Neural cell (in vitro differentiated cells): ENCODE data around the gene BRMS1. TPM values are rescaled to one million over a fixed set of nuclear protein-coding genes. Genes with fewer than 3 reads are reported as not detected.

ENCODE experiments used
- H2AFZ ChIP-seq: fragments of 200-600, 300-800 bp; sonication (generic), shearing (Covaris generic); 2 replicates; pipeline ENCODE4 v1.6.0; 2014; ENCODE audit warnings: low read depth, mild to moderate bottlenecking, antibody characterized with exemption, low read length, moderate library complexity
- H3F3A ChIP-seq: fragments of 200-600 bp; shearing (Covaris generic); 2 replicates; pipeline ENCODE4 v1.6.1; 2016; ENCODE audit warnings: mild to moderate bottlenecking, moderate library complexity, mixed read lengths, antibody characterized with exemption, low read length; ENCODE audit not compliant: insufficient read depth, poor library complexity, severe bottlenecking
- H3K27ac ChIP-seq: fragments of 200-600, 300-800 bp; sonication (generic), shearing (Covaris generic); 2 replicates; pipeline ENCODE4 v1.5.1; 2014; ENCODE audit warnings: mild to moderate bottlenecking, low read length, moderate library complexity
- H3K27me3 ChIP-seq: fragments of 300-800, 200-600 bp; sonication (generic), shearing (Covaris generic); 2 replicates; pipeline ENCODE4 v1.6.0; 2014; ENCODE audit warnings: mild to moderate bottlenecking, low read depth, low read length, moderate library complexity; ENCODE audit not compliant: insufficient read depth
- H3K36me3 ChIP-seq: fragments of 300-800, 200-600 bp; sonication (generic), shearing (Covaris generic); 2 replicates; pipeline ENCODE4 v1.5.1; 2014; ENCODE audit warnings: mild to moderate bottlenecking, antibody characterized with exemption, low read length, moderate library complexity; ENCODE audit not compliant: insufficient read depth
- H3K4me2 ChIP-seq: fragments of 300-800, 200-600 bp; sonication (generic), shearing (Covaris generic); 2 replicates; pipeline ENCODE4 v1.6.0; 2014; ENCODE audit warnings: mild to moderate bottlenecking, low read length
- H3K4me3 ChIP-seq: fragments of 300-800, 200-600 bp; sonication (generic), shearing (Covaris generic); 2 replicates; pipeline ENCODE4 v1.5.1; 2014; ENCODE audit warnings: mild to moderate bottlenecking, low read length, moderate library complexity
- H3K79me2 ChIP-seq: fragments of 200-600 bp; shearing (Covaris generic); replicated peaks from 2 replicates; pipeline ENCODE4 v1.6.0; 2014; ENCODE audit warnings: mild to moderate bottlenecking, low read length, moderate library complexity; ENCODE audit not compliant: insufficient read depth
- H3K9ac ChIP-seq: fragments of 300-800, 200-600 bp; sonication (generic), shearing (Covaris generic); 2 replicates; pipeline ENCODE4 v1.6.1; 2016; ENCODE audit warnings: mild to moderate bottlenecking, low read length, mixed read lengths
- H3K9me2 ChIP-seq: fragments of 200-600 bp; shearing (Covaris generic); 2 replicates; pipeline ENCODE4 v1.6.1; 2016; ENCODE audit warnings: mild to moderate bottlenecking, low read length, mixed read lengths; ENCODE audit not compliant: insufficient read depth
- H3K9me3 ChIP-seq: fragments of 200-600, 300-800 bp; sonication (generic), shearing (Covaris generic); 2 replicates; pipeline ENCODE4 v1.6.1; 2016; ENCODE audit warnings: mild to moderate bottlenecking, mixed run types, low read length, moderate library complexity, mixed read lengths
- H4K20me1 ChIP-seq: fragments of 200-600 bp; shearing (Covaris generic); 2 replicates; pipeline ENCODE4 v1.6.1; 2016; ENCODE audit warnings: mild to moderate bottlenecking, mixed run types; ENCODE audit not compliant: insufficient read depth
- CTCF ChIP-seq: fragments of 450-650 bp; IDR thresholded peaks from 2 replicates; pipeline ENCODE4 v1.5.1; 2014; ENCODE audit warnings: antibody characterized with exemption, mild to moderate bottlenecking, moderate library complexity; ENCODE audit not compliant: poor library complexity, severe bottlenecking
- EP300 ChIP-seq: fragments of 450-650 bp; conservative IDR thresholded peaks from 2 replicates; pipeline ENCODE4 v1.6.1; 2014; ENCODE audit warnings: antibody characterized with exemption, mild to moderate bottlenecking, moderate library complexity; ENCODE audit not compliant: poor library complexity, severe bottlenecking
- EZH2 ChIP-seq: fragments of 200-600, 300-800 bp; shearing (Covaris generic), sonication (generic); IDR thresholded peaks from 2 replicates; pipeline ENCODE4 v1.6.1; 2014; ENCODE audit warnings: antibody characterized with exemption, low read length, borderline replicate concordance, mild to moderate bottlenecking; ENCODE audit not compliant: insufficient read depth, poor library complexity, severe bottlenecking
- MXI1 ChIP-seq: fragments of 450-650 bp; conservative IDR thresholded peaks from 2 replicates; pipeline ENCODE4 v1.6.1; 2014; ENCODE audit warnings: antibody characterized with exemption, mild to moderate bottlenecking; ENCODE audit not compliant: poor library complexity, severe bottlenecking
- POLR2AphosphoS5 ChIP-seq: IDR thresholded peaks from 2 replicates; pipeline ENCODE4 v1.6.1; 2012
- RAD21 ChIP-seq: fragments of 450-650 bp; conservative IDR thresholded peaks from 2 replicates; pipeline ENCODE4 v1.6.1; 2014; ENCODE audit warnings: antibody characterized with exemption, mild to moderate bottlenecking, moderate library complexity
- REST ChIP-seq: IDR thresholded peaks from 2 replicates; pipeline ENCODE4 v1.6.1; 2012; ENCODE audit warnings: borderline replicate concordance
- SMC3 ChIP-seq: fragments of 450-650 bp; conservative IDR thresholded peaks from 2 replicates; pipeline ENCODE4 v1.6.1; 2014; ENCODE audit warnings: antibody characterized with exemption, mild to moderate bottlenecking, moderate library complexity; ENCODE audit not compliant: poor library complexity
- TAF1 ChIP-seq: IDR thresholded peaks from 2 replicates; pipeline ENCODE4 v1.6.1; 2012; ENCODE audit warnings: low read depth
- polyA plus RNA-seq: library from polyadenylated mRNA; depleted of rRNA; stranded (reverse); fragments of >200 nt; gene quantifications from 2 replicates; pipeline ENCODE4 v1.2.3, GENCODE V29; 2014

The BRMS1 gene
- polyA plus RNA-seq, 1 donor from 2014 or later: 78.3 TPM

GRCh38 chr11:66293777-66294625 is 50.9 kb downstream of the BRMS1 start:
- TF ChIP-seq RAD21 (no peak), EZH2 (no peak), REST (no peak), MXI1 (no peak), SMC3 (no peak), TAF1 (no peak), EP300 (no peak)
- no peaks in the 10 kb centered on the region for H3K9me2 ChIP-seq

GRCh38 chr11:66293352-66293751 is 51.6 kb downstream of the BRMS1 start:
- TF ChIP-seq POLR2AphosphoS5 (no peak), RAD21 (no peak), MXI1 (no peak), CTCF (no peak), TAF1 (no peak), EZH2 (no peak), EP300 (no peak), REST (no peak), SMC3 (no peak)
- Histone ChIP-seq H3K79me2 (peaks cover 2% of the 10 kb centered on the region), H3F3A (no peaks in the 10 kb centered on the region), H3K4me3 (no peak overlapping the region), H3K9ac (no peak overlapping the region), H3K9me3 (no peaks in the 10 kb centered on the region), H3K27ac (no peak overlapping the region), H3K4me2 (no peak overlapping the region), H4K20me1 (no peaks in the 10 kb centered on the region), H3K9me2 (no peaks in the 10 kb centered on the region), H2AFZ (no peak overlapping the region), H3K36me3 (no peaks in the 10 kb centered on the region), H3K27me3 (peaks cover 32% of the 10 kb centered on the region)

More at GRCh38 chr11:66293777-66294625, 50.9 kb downstream of the BRMS1 start:
- H3F3A ChIP-seq: no peaks in the 10 kb centered on the region
- H3K9ac ChIP-seq: no peak overlapping the region
- H3K79me2 ChIP-seq: no peaks in the 10 kb centered on the region
- H2AFZ ChIP-seq: no peak overlapping the region
- no peak overlapping the region for H3K4me2 ChIP-seq
- H3K27me3 ChIP-seq: peaks cover 32% of the 10 kb centered on the region
- H3K36me3 ChIP-seq: no peaks in the 10 kb centered on the region
- H3K4me3 ChIP-seq: no peak overlapping the region
- no peaks in the 10 kb centered on the region for H3K9me3 ChIP-seq
- H4K20me1 ChIP-seq: no peaks in the 10 kb centered on the region
- H3K27ac ChIP-seq: no peak overlapping the region
